SIG-M5 treated with dmso at 0.1 percent for 504 hours (cell line): Measurements from ENCODE around the gene TPK1.
"Not testable (repeated sequence)": the region's sequence is repeated elsewhere in the genome, so short reads cannot be mapped to it uniquely, and the experiment has no call there.

Experiments
- DNase-seq: peaks from one replicate; lab custom pipeline; 2025; ENCODE audit not compliant: unreplicated experiment; lab: John Stamatoyannopoulos, UW

TPK1 gene

GRCh38 chr7:144824360-144824759, 11.5 kb downstream of the TPK1 start:
- DNase-seq, result no peak

- DNase-seq, result no peak
Measured at GRCh38 chr7:144822223-144822622, 13.6 kb downstream of the TPK1 start.

GRCh38 chr7:144821067-144821466, 14.8 kb downstream of the TPK1 start:
- DNase-seq, result no peak

GRCh38 chr7:144820552-144820951, 15.3 kb downstream of the TPK1 start:
- no peak for DNase-seq

GRCh38 chr7:144819566-144819965, 16.3 kb downstream of the TPK1 start:
- no peak for DNase-seq

- DNase-seq, result no peak
Measured at GRCh38 chr7:144818511-144818910, 17.3 kb downstream of the TPK1 start.

- DNase-seq, result no peak
Measured at GRCh38 chr7:144817001-144817400, 18.9 kb downstream of the TPK1 start.

- DNase-seq, result no peak
Measured at GRCh38 chr7:144814299-144814698, 21.6 kb downstream of the TPK1 start.

- DNase-seq, result no peak
Measured at GRCh38 chr7:144812379-144813283, 23.2 kb downstream of the TPK1 start.

GRCh38 chr7:144805627-144806239, 30.1 kb downstream of the TPK1 start:
- no peak for DNase-seq

GRCh38 chr7:144800678-144801436, 35.0 kb downstream of the TPK1 start:
- not testable (repeated sequence) for DNase-seq

GRCh38 chr7:144796919-144797318, 38.9 kb downstream of the TPK1 start:
- no peak for DNase-seq

GRCh38 chr7:144792050-144792449, 43.8 kb downstream of the TPK1 start:
- no peak for DNase-seq

GRCh38 chr7:144791488-144791887, 44.4 kb downstream of the TPK1 start:
- no peak for DNase-seq

GRCh38 chr7:144787127-144787526, 48.7 kb downstream of the TPK1 start:
- DNase-seq, result no peak

GRCh38 chr7:144786522-144786921, 49.3 kb downstream of the TPK1 start:
- DNase-seq, result no peak

- DNase-seq, result no peak
Measured at GRCh38 chr7:144786079-144786478, 49.8 kb downstream of the TPK1 start.

GRCh38 chr7:144785521-144785920, 50.3 kb downstream of the TPK1 start:
- DNase-seq, result no peak

- DNase-seq, result no peak
Measured at GRCh38 chr7:144784943-144785342, 50.9 kb downstream of the TPK1 start.

GRCh38 chr7:144784441-144784840, 51.4 kb downstream of the TPK1 start:
- no peak for DNase-seq

GRCh38 chr7:144782883-144783282, 53.0 kb downstream of the TPK1 start:
- no peak for DNase-seq
